H1 (cell line): ENCODE results near the gene ATP5PB.

ENCODE experiments used
- CBX8 ChIP-seq: fragments of 300-800, 300-1000 bp; sonication (generic); IDR thresholded peaks from 2 replicates; pipeline ENCODE4 v1.7.1; 2016; ENCODE audit warnings: low read depth, low read length, borderline replicate concordance
- CEBPB ChIP-seq: IDR thresholded peaks from 2 replicates; pipeline ENCODE4 v1.6.1; 2012; ENCODE audit warnings: low read depth, low read length
- CTCF ChIP-seq, 3 experiments: IDR thresholded peaks; 1 replicate in 2 of 3; 2 replicates in 1 of 3; pipeline versions ENCODE4 v1.5.1 to v1.6.1; 2011; ENCODE audit warnings: low read length in 3 of 3, mild to moderate bottlenecking in 3 of 3, inconsistent platforms in 2 of 3, low read depth in 1 of 3, moderate library complexity in 1 of 3; ENCODE audit not compliant: insufficient read depth in 1 of 3; ENCODE audit errors: control extremely low read depth in 1 of 3
- E2F6 ChIP-seq: IDR thresholded peaks from 2 replicates; pipeline ENCODE4 v1.6.1; 2012; ENCODE audit warnings: inconsistent platforms
- EP300 ChIP-seq, 2 experiments: IDR thresholded peaks; 1 replicate in 1 of 2; 2 replicates in 1 of 2; pipeline ENCODE4 v1.6.1; 2011 to 2012; ENCODE audit warnings: low read depth in 2 of 2, low read length in 2 of 2, mild to moderate bottlenecking in 2 of 2, borderline replicate concordance in 1 of 2, inconsistent platforms in 1 of 2, moderate library complexity in 1 of 2
- HDAC2 ChIP-seq, 2 experiments: fragments of 300-600 bp in 1 of 2; sonication (generic) in 1 of 2; IDR thresholded peaks; 2 replicates each; pipeline ENCODE4 v1.6.1; 2011 to 2012; ENCODE audit warnings: low read depth in 2 of 2, low read length in 2 of 2, mild to moderate bottlenecking in 2 of 2, moderate library complexity in 2 of 2, borderline replicate concordance in 1 of 2, inconsistent platforms in 1 of 2
- KDM5A ChIP-seq: fragments of 200-600 bp; IDR thresholded peaks from 2 replicates; pipeline ENCODE4 v1.7.1; 2012; ENCODE audit warnings: mild to moderate bottlenecking, low read length, inconsistent platforms, mixed read lengths
- POLR2AphosphoS5 ChIP-seq: IDR thresholded peaks from 2 replicates; pipeline ENCODE4 v1.6.1; 2011; ENCODE audit warnings: low read depth, low read length
- RAD21 ChIP-seq, 2 experiments: IDR thresholded peaks in 1 of 2; conservative IDR thresholded peaks in 1 of 2; 2 replicates each; pipeline ENCODE4 v1.6.1; 2011; ENCODE audit warnings: low read depth in 2 of 2, low read length in 2 of 2, improper control_type of control experiment in 1 of 2, inconsistent platforms in 1 of 2, mild to moderate bottlenecking in 1 of 2, moderate library complexity in 1 of 2
- SIN3A ChIP-seq, 2 experiments: IDR thresholded peaks in 1 of 2; conservative IDR thresholded peaks in 1 of 2; 2 replicates each; pipeline ENCODE4 v1.6.1; 2011 to 2012; ENCODE audit warnings: low read length in 2 of 2, improper control_type of control experiment in 1 of 2, low read depth in 1 of 2, mild to moderate bottlenecking in 1 of 2
- TAF1 ChIP-seq: IDR thresholded peaks from 2 replicates; pipeline ENCODE4 v1.6.1; 2011; ENCODE audit warnings: mild to moderate bottlenecking, low read depth, low read length

GRCh38 chr1:111497592-111497991 is 48.3 kb downstream of the ATP5PB start:
- TF ChIP-seq POLR2AphosphoS5 (no peak), TAF1 (no peak), CEBPB (no peak), CTCF (IDR thresholded peaks at IDR 0.05; ENCODE audit: control extremely low read depth in 1 of 3, insufficient read depth in 1 of 3, low read depth in 1 of 3, low read length in 3 of 3) (no peak), SIN3A (conservative IDR thresholded peaks at IDR 0.05 in 1 of 2, IDR thresholded peaks at IDR 0.05 in 1 of 2; ENCODE audit: low read depth in 1 of 2, low read length in 2 of 2) (no peak), CBX8 (no peak), KDM5A (no peak), E2F6 (no peak), RAD21 (IDR thresholded peaks at IDR 0.05 in 1 of 2, conservative IDR thresholded peaks at IDR 0.05 in 1 of 2; ENCODE audit: low read depth in 2 of 2, low read length in 2 of 2) (no peak), HDAC2 (IDR thresholded peaks at IDR 0.05; ENCODE audit: borderline replicate concordance in 1 of 2, low read depth in 2 of 2, low read length in 2 of 2) (no peak), EP300 (IDR thresholded peaks at IDR 0.05; ENCODE audit: borderline replicate concordance in 1 of 2, low read depth in 2 of 2, low read length in 2 of 2) (no peak)
